T1000 (cell line): Measurements from ENCODE around the gene ZC4H2.
"Not testable (repeated sequence)": the region's sequence is repeated elsewhere in the genome, so short reads cannot be mapped to it uniquely, and the experiment has no call there.

Experiments used
- DNase-seq: peaks from one replicate; lab custom pipeline; 2025; ENCODE audit warnings: mixed read lengths; lab: John Stamatoyannopoulos, UW

Gene ZC4H2

GRCh38 chrX:64975989-64976672 lies at the start of gene ZC4H2:
Gene ZC4H2 (minus strand): TSS chrX:64976450. CDS start chrX:64976377, 73 bp downstream.
- DNase-seq = peak; percentile 63

GRCh38 chrX:65017451-65017850 lies 41.2 kb upstream of the ZC4H2 start:
- DNase-seq = no peak

- DNase-seq = no peak
Measured at GRCh38 chrX:65014230-65014629, 38.0 kb upstream of the ZC4H2 start.

GRCh38 chrX:65009459-65009858 lies 33.2 kb upstream of the ZC4H2 start:
- DNase-seq = no peak

GRCh38 chrX:65002208-65002607 lies 26.0 kb upstream of the ZC4H2 start:
- not testable (repeated sequence) for DNase-seq

- DNase-seq = no peak
Measured at GRCh38 chrX:64996805-64997204, 20.6 kb upstream of the ZC4H2 start.

- no peak for DNase-seq
Measured at GRCh38 chrX:64994131-64994798, 18.0 kb upstream of the ZC4H2 start.

GRCh38 chrX:64977830-64978229 lies 1.6 kb upstream of the ZC4H2 start:
- DNase-seq = no peak

GRCh38 chrX:64977051-64977450 lies 801 bp upstream of the ZC4H2 start:
- no peak for DNase-seq

GRCh38 chrX:64976673-64977040 lies 407 bp upstream of the ZC4H2 start:
- DNase-seq = no peak

- no peak for DNase-seq
Measured at GRCh38 chrX:64975491-64975890, 759 bp downstream of the ZC4H2 start.

- DNase-seq = no peak
Measured at GRCh38 chrX:64925480-64925879, 50.8 kb downstream of the ZC4H2 start.

GRCh38 chrX:64908121-64908520 lies 68.1 kb downstream of the ZC4H2 start:
- DNase-seq = no peak

- DNase-seq = no peak
Measured at GRCh38 chrX:64894454-64895038, 81.7 kb downstream of the ZC4H2 start.

GRCh38 chrX:64885850-64886249 lies 90.4 kb downstream of the ZC4H2 start:
- no peak for DNase-seq

GRCh38 chrX:64878709-64879108 lies 97.5 kb downstream of the ZC4H2 start:
- not testable (repeated sequence) for DNase-seq

GRCh38 chrX:64867217-64867616 lies 109.0 kb downstream of the ZC4H2 start:
- DNase-seq = no peak
